ENCODE data around the gene STEAP3.

DNA sequence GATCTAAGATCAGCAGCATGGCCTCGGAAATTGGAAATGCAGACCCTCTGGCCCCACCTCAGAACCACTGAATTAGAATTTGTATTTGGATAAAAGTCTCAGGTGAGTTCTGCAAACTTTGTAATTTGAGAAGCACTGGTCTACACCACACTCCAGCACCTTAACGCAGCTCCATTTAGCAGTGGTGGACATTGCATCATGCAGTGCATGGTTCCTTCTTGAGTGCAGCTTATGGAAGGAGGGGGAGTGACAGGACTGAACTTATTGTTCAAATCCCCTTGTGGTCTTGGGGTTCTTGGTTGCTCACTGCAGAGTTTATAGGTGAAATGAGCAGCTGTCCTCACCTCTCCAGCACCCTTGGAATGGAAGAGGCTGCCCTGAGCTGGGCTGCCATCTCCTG lies 17.4 kb upstream of the STEAP3 start:
- no peak for TF ChIP-seq ZSCAN20 (CRISPR knock-in tag; IDR thresholded peaks at IDR 0.05)
- no peak for TF ChIP-seq CHD4 (IDR thresholded peaks at IDR 0.05; ENCODE audit: borderline replicate concordance)
- TF ChIP-seq, protein P1, sequence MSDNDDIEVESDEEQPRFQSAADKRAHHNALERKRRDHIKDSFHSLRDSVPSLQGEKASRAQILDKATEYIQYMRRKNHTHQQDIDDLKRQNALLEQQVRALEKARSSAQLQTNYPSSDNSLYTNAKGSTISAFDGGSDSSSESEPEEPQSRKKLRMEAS (IDR thresholded peaks at IDR 0.05): no peak
- TF ChIP-seq, protein P2, sequence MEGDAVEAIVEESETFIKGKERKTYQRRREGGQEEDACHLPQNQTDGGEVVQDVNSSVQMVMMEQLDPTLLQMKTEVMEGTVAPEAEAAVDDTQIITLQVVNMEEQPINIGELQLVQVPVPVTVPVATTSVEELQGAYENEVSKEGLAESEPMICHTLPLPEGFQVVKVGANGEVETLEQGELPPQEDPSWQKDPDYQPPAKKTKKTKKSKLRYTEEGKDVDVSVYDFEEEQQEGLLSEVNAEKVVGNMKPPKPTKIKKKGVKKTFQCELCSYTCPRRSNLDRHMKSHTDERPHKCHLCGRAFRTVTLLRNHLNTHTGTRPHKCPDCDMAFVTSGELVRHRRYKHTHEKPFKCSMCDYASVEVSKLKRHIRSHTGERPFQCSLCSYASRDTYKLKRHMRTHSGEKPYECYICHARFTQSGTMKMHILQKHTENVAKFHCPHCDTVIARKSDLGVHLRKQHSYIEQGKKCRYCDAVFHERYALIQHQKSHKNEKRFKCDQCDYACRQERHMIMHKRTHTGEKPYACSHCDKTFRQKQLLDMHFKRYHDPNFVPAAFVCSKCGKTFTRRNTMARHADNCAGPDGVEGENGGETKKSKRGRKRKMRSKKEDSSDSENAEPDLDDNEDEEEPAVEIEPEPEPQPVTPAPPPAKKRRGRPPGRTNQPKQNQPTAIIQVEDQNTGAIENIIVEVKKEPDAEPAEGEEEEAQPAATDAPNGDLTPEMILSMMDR (IDR thresholded peaks at IDR 0.05): no peak
- TF ChIP-seq POLR2AphosphoS2 (conservative IDR thresholded peaks at IDR 0.05; ENCODE audit: low read length): no peak
- TF ChIP-seq, protein P3, sequence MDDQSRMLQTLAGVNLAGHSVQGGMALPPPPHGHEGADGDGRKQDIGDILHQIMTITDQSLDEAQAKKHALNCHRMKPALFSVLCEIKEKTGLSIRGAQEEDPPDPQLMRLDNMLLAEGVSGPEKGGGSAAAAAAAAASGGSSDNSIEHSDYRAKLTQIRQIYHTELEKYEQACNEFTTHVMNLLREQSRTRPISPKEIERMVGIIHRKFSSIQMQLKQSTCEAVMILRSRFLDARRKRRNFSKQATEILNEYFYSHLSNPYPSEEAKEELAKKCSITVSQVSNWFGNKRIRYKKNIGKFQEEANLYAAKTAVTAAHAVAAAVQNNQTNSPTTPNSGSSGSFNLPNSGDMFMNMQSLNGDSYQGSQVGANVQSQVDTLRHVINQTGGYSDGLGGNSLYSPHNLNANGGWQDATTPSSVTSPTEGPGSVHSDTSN (IDR thresholded peaks at IDR 0.05): no peak
- no peak for TF ChIP-seq JUN (IDR thresholded peaks at IDR 0.05)
- no peak for TF ChIP-seq SMC3 (IDR thresholded peaks at IDR 0.05)
- no peak for TF ChIP-seq POLR2A (IDR thresholded peaks at IDR 0.05; ENCODE audit: low read length)
- TF ChIP-seq RAD21 (conservative IDR thresholded peaks at IDR 0.05 in 1 of 2, IDR thresholded peaks at IDR 0.05 in 1 of 2): no peak
- TF ChIP-seq SREBF2 (IDR thresholded peaks at IDR 0.05): no peak
- no peak for TF ChIP-seq JUNB (IDR thresholded peaks at IDR 0.05)
- no peak for TF ChIP-seq CBX8 (IDR thresholded peaks at IDR 0.05)

Measured in A549 (cell line).